Measurements from ENCODE around the gene NLRC3.

- TF ChIP-seq CTCF (IDR thresholded peaks at IDR 0.05 in 2 of 3, conservative IDR thresholded peaks at IDR 0.05 in 1 of 3; ENCODE audit: borderline replicate concordance in 1 of 3, insufficient read depth in 1 of 3, low read depth in 2 of 3, low read length in 2 of 3), result no peak
- no peak for TF ChIP-seq ATF3 (IDR thresholded peaks at IDR 0.05)
- no peak for TF ChIP-seq POLR2A (IDR thresholded peaks at IDR 0.05; ENCODE audit: borderline replicate concordance, extremely low read depth, insufficient read depth, insufficient read length)
Observed at GRCh38 chr16:3553138-3553923, 23.9 kb downstream of the NLRC3 start.
